ENCODE measurements around the gene PTH1R.

Gene PTH1R

GRCh38 chr3:46840491-46840890, 37.0 kb upstream of the PTH1R start:
- H3K27ac ChIP-seq (ENCODE audit: low read depth, low read length), result no peak overlapping the region
- H3K9me3 ChIP-seq (ENCODE audit: control insufficient read depth, insufficient read depth, low read length), result no peaks in the 10 kb centered on the region; the same call in none of the 2 replicates
- no peak overlapping the region for H3K4me3 ChIP-seq (ENCODE audit: low read length)
- no peaks in the 10 kb centered on the region for H3K9me2 ChIP-seq (replicated peaks; ENCODE audit: control insufficient read depth, low read length)
- no peaks in the 10 kb centered on the region for H3K36me3 ChIP-seq (ENCODE audit: control insufficient read depth, low read length)
- TF ChIP-seq CTCF (IDR thresholded peaks at IDR 0.05; ENCODE audit: low read depth, low read length, poor library complexity, severe bottlenecking) (no peak), EZH2phosphoT487 (IDR thresholded peaks at IDR 0.05; ENCODE audit: borderline replicate concordance, low read length) (no peak)
- H3K79me2 ChIP-seq (ENCODE audit: control insufficient read depth, low read length), result no peaks in the 10 kb centered on the region
- H3K4me1 ChIP-seq (ENCODE audit: control insufficient read depth, low read length), result peaks cover 5% of the 10 kb centered on the region
- 0 out of 2 replicates have a peak, but pooled peaks cover 9% of the 10 kb centered on the region for H3K27me3 ChIP-seq (ENCODE audit: control insufficient read depth, low read length)
- H3K4me2 ChIP-seq (ENCODE audit: low read length), result no peak overlapping the region
- H4K20me1 ChIP-seq (ENCODE audit: control insufficient read depth, insufficient read depth, low read depth, low read length), result no peaks in the 10 kb centered on the region
- no peaks in the 10 kb centered on the region for H3F3A ChIP-seq (ENCODE audit: control insufficient read depth, insufficient read depth)

GRCh38 chr3:46843508-46843907, 34.0 kb upstream of the PTH1R start:
- H3K36me3 ChIP-seq (ENCODE audit: control insufficient read depth, low read length), result no peaks in the 10 kb centered on the region
- H3K79me2 ChIP-seq (ENCODE audit: control insufficient read depth, low read length), result no peaks in the 10 kb centered on the region
- no peak overlapping the region for H3K27ac ChIP-seq (ENCODE audit: low read depth, low read length)
- no peak for TF ChIP-seq CTCF (IDR thresholded peaks at IDR 0.05; ENCODE audit: low read depth, low read length, poor library complexity, severe bottlenecking)
- no peak for TF ChIP-seq EZH2phosphoT487 (IDR thresholded peaks at IDR 0.05; ENCODE audit: borderline replicate concordance, low read length)
- no peaks in the 10 kb centered on the region for H4K20me1 ChIP-seq (ENCODE audit: control insufficient read depth, insufficient read depth, low read depth, low read length)
- H3K27me3 ChIP-seq (ENCODE audit: control insufficient read depth, low read length), result peaks cover 17% of the 10 kb centered on the region
- H3K4me2 ChIP-seq (ENCODE audit: low read length), result no peak overlapping the region
- peaks cover 17% of the 10 kb centered on the region for H3K4me1 ChIP-seq (ENCODE audit: control insufficient read depth, low read length)
- no peaks in the 10 kb centered on the region for H3F3A ChIP-seq (ENCODE audit: control insufficient read depth, insufficient read depth)
- H3K9me3 ChIP-seq (ENCODE audit: control insufficient read depth, insufficient read depth, low read length), result no peaks in the 10 kb centered on the region; the same call in none of the 2 replicates
- no peaks in the 10 kb centered on the region for H3K9me2 ChIP-seq (replicated peaks; ENCODE audit: control insufficient read depth, low read length)
- H3K4me3 ChIP-seq (ENCODE audit: low read length), result no peak overlapping the region

- Histone ChIP-seq H3K27ac (ENCODE audit: low read depth, low read length) (no peak overlapping the region), H3K9me2 (replicated peaks; ENCODE audit: control insufficient read depth, low read length) (no peaks in the 10 kb centered on the region), H3K4me3 (ENCODE audit: low read length) (no peak overlapping the region), H3K27me3 (ENCODE audit: control insufficient read depth, low read length) (peaks cover 17% of the 10 kb centered on the region), H3K9me3 (ENCODE audit: control insufficient read depth, insufficient read depth, low read length) (no peaks in the 10 kb centered on the region; the same call in 1 of the 2 replicates), H3K4me1 (ENCODE audit: control insufficient read depth, low read length) (peaks cover 17% of the 10 kb centered on the region), H3K79me2 (ENCODE audit: control insufficient read depth, low read length) (no peaks in the 10 kb centered on the region), H4K20me1 (ENCODE audit: control insufficient read depth, insufficient read depth, low read depth, low read length) (no peaks in the 10 kb centered on the region), H3F3A (ENCODE audit: control insufficient read depth, insufficient read depth) (no peaks in the 10 kb centered on the region), H3K36me3 (ENCODE audit: control insufficient read depth, low read length) (no peaks in the 10 kb centered on the region), H3K4me2 (ENCODE audit: low read length) (no peak overlapping the region)
- TF ChIP-seq CTCF (IDR thresholded peaks at IDR 0.05; ENCODE audit: low read depth, low read length, poor library complexity, severe bottlenecking) (no peak), EZH2phosphoT487 (IDR thresholded peaks at IDR 0.05; ENCODE audit: borderline replicate concordance, low read length) (no peak)
Observed at GRCh38 chr3:46844397-46844796, 33.1 kb upstream of the PTH1R start.
